Measurements from ENCODE around the gene NOP14.

NOP14 gene

GRCh38 chr4:2891294-2891693 lies 71.9 kb downstream of the NOP14 start:
- FAIRE-seq: no peak
- no peak for TF ChIP-seq TAF1 (IDR thresholded peaks at IDR 0.05; ENCODE audit: borderline replicate concordance, low read depth, low read length)
- TF ChIP-seq POLR2AphosphoS5 (IDR thresholded peaks at IDR 0.05; ENCODE audit: low read depth, low read length): no peak
- TF ChIP-seq POLR2A (IDR thresholded peaks at IDR 0.05; ENCODE audit: low read depth, low read length): no peak
- DNase-seq (ENCODE audit: insufficient read length): no peak

GRCh38 chr4:2888886-2889285 lies 74.3 kb downstream of the NOP14 start:
- DNase-seq (ENCODE audit: insufficient read length) (no peak), FAIRE-seq (no peak)
- TF ChIP-seq POLR2A (IDR thresholded peaks at IDR 0.05; ENCODE audit: low read depth, low read length) (no peak), TAF1 (IDR thresholded peaks at IDR 0.05; ENCODE audit: borderline replicate concordance, low read depth, low read length) (no peak), POLR2AphosphoS5 (IDR thresholded peaks at IDR 0.05; ENCODE audit: low read depth, low read length) (no peak)

Data from GM12892 (cell line).